ENCODE results near the gene GOLGA6L26.
A peak's percentile ranks its signal among the peaks of the same experiment; 100 is the strongest.
"Not testable (repeated sequence)": the region's sequence is repeated elsewhere in the genome, so short reads cannot be mapped to it uniquely, and the experiment has no call there.

Gene GOLGA6L26, protein sequence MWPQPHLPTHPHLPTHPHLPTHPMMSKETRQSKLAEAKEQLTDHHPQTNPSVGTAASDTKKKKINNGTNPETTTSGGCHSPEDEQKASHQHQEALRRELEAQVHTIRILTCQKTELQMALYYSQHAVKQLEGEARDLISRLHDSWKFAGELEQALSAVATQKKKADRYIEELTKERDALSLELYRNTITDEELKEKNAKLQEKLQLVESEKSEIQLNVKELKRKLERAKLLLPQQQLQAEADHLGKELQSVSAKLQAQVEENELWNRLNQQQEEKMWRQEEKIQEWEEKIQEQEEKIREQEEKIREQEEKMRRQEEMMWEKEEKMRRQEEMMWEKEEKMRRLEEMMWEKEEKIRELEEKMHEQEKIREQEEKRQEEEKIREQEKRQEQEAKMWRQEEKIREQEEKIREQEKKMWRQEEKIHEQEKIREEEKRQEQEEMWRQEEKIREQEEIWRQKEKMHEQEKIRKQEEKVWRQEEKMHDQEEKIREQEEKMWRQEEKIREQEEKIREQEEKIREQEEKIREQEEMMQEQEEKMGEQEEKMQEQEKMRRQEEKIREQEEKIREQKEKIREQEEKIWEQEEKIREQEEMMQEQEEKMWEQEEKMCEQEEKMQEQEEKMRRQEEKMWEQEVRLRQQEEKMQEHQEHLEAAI

GRCh38 chr15:23334096-23334495 is at the start of gene GOLGA6L26:
TSS of gene GOLGA6L26 (minus strand) at chr15:23334196. CDS start at chr15:23334135, 61 bp downstream.
- not testable (repeated sequence) for DNase-seq (ENCODE audit: low read depth in 2 of 2)

GRCh38 chr15:23381192-23381591 is 47.2 kb upstream of the GOLGA6L26 start:
- not testable (repeated sequence) for DNase-seq (ENCODE audit: low read depth in 2 of 2)

DNA sequence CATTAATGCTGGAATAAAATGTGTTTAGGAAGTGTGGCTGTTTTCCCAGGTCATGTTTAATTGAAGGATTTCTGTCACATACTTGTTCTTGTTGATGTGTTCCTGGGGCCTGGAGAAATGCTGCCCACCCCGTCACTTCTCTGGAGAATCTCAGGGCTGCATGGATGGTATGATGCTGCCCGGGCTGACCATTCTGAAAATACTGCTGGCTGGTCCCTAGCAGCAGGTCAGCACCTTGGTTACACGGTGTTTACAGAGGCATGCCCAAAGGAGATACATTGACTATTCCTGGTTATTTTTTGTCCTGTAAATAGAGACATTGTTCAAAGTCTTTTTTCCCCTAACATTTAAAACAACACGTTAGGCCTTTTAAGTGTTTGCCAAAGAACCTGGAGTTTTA is 46.7 kb upstream of the GOLGA6L26 start:
- DNase-seq (ENCODE audit: low read depth in 2 of 2): not testable (repeated sequence)

GRCh38 chr15:23378946-23379345 is 45.0 kb upstream of the GOLGA6L26 start:
- DNase-seq (ENCODE audit: low read depth in 2 of 2): not testable (repeated sequence)

DNA sequence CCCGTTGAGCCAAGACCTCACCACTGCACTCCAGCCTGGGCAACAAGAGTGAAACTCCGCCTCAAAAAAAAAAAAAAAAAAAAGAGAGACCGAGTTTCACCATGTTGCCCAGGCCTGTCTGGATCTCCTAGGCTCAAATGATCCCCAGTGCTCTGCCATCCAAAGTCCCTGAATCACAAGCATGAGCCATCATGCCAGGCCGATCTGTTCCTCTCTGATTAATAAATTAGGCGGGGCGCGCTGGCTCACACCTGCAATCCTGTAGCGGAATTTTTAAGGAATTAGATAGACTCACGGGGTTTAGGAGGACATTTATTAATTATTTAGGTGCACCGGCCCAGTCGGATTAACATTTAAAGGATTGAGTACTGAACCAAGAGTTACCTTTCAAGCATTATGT is 40.2 kb upstream of the GOLGA6L26 start:
- not testable (repeated sequence) for DNase-seq (ENCODE audit: low read depth in 2 of 2)

- not testable (repeated sequence) for DNase-seq (ENCODE audit: low read depth in 2 of 2)
These were observed 39.0 kb upstream of the GOLGA6L26 start for GRCh38 chr15:23372891-23373600.

DNA sequence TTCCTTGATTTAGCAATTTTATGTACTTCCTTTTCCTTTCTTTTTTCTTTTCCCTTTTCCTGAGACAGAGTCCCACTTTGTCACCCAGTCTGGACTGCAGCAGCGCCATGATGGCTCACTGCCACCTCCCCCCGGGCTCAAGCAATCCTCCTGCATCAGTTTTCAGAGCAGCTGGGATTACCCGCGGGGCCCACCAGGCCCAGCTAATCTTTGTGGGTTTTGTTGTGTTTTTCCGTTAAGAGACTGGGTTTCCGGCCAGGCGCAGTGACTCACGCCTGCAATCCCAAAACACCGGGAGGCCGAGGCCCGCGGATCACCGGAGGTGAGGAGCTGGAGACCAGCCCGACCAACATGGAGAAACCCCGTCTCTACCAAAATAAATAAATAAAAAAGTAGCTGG is 38.3 kb upstream of the GOLGA6L26 start:
- DNase-seq (ENCODE audit: low read depth in 2 of 2): no peak

- DNase-seq (ENCODE audit: low read depth in 2 of 2): not testable (repeated sequence)
These were observed 37.9 kb upstream of the GOLGA6L26 start for GRCh38 chr15:23371868-23372267.

- not testable (repeated sequence) for DNase-seq (ENCODE audit: low read depth in 2 of 2)
These were observed 37.1 kb upstream of the GOLGA6L26 start for GRCh38 chr15:23371134-23371533.

DNA sequence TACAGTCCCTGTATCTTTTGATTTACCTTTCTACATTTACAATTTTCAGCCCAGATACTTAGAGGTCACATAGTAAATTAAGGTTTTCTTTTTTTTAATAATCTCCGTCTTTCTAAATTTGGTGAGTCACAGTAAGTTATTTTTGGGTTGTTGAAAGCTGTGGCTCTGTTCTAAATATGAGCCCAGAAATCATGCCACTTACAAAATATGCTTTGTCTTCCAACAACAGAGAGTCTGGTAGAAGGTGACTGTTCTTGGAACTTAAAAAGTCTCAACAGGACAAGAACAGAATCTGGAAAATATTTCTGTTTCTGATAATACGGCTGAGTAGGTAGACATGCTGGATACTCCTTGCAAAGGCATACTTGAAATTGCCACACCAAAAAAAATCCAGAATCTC is 36.6 kb upstream of the GOLGA6L26 start:
- no peak for DNase-seq (ENCODE audit: low read depth in 2 of 2)

DNA sequence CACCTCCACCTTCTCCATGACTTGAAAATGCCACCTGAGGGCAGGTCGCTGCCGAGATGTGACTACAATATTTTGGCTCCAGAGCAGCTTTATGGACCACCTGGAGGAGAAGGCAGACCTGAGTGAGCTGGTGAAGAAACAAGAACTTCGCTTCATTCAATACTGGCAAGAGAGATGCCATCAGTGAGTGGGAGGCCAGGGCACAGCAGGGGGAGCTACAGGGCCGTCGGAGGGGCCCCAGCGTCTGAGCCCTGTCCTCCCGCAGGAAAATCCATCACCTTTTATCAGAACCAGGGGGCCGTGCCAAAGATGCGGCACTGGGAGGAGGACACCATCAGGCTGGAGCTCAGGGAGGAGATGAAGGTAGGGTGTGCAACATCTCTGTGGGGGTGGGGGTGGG is 30.3 kb upstream of the GOLGA6L26 start:
- not testable (repeated sequence) for DNase-seq (ENCODE audit: low read depth in 2 of 2)

- DNase-seq (ENCODE audit: low read depth in 2 of 2): not testable (repeated sequence)
These were observed 28.6 kb upstream of the GOLGA6L26 start for GRCh38 chr15:23362622-23363021.

GRCh38 chr15:23354448-23354847 is 20.5 kb upstream of the GOLGA6L26 start, which contains the start of gene GOLGA8S:
TSS of gene GOLGA8S (plus strand) at chr15:23354748. CDS start at chr15:23354810, 62 bp downstream.
- not testable (repeated sequence) for DNase-seq (ENCODE audit: low read depth in 2 of 2)

DNA sequence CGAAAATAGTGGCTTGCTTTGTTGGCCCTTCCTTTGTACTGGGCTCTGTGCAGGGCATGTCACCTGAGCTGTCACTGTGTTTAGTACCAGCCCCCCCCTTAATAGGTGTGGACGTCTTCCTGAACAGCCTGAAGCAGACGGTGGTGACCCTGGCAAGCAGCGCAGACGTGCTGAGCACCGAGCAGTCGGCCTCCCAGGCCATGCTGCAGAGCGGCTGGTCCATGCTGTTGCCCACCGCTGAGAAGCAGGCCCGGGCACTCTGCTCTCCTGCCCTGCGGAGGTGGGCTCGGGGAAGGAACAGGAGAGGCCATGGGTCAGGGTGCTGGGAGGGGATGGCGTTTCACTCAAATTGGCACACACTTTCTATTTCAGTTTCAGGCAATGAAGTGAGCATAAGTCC is 22.8 kb downstream of the GOLGA6L26 start:
- DNase-seq (ENCODE audit: low read depth in 2 of 2): not testable (repeated sequence)

GRCh38 chr15:23305921-23306320 is 28.1 kb downstream of the GOLGA6L26 start:
- not testable (repeated sequence) for DNase-seq (ENCODE audit: low read depth in 2 of 2)

GRCh38 chr15:23304805-23305204 is 29.2 kb downstream of the GOLGA6L26 start:
- DNase-seq (ENCODE audit: low read depth in 2 of 2): not testable (repeated sequence)

DNA sequence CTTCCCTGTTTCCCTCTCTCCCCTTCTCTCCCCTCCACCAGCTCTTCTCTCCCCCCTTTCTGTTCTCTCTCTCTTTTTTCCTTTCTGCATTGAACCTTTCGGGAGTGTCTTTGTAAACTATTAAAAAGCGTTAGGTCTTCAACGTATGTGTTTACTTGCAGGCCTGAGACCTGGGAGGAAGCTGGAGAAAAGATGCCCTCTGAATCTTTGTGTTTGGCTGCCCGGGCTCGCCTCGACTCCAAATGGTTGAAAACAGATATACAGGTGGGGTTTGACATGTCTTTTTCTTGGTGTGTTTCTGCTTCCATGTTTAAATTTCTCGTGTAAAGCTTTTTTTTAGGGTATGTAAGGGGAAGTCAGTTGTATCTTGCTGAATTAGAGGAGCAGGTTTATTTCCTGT is 29.7 kb downstream of the GOLGA6L26 start:
- not testable (repeated sequence) for DNase-seq (ENCODE audit: low read depth in 2 of 2)

- DNase-seq (ENCODE audit: low read depth in 2 of 2): peak in 1 of 2 experiments; percentile 4
These were observed 30.3 kb downstream of the GOLGA6L26 start for GRCh38 chr15:23303654-23304053.

DNA sequence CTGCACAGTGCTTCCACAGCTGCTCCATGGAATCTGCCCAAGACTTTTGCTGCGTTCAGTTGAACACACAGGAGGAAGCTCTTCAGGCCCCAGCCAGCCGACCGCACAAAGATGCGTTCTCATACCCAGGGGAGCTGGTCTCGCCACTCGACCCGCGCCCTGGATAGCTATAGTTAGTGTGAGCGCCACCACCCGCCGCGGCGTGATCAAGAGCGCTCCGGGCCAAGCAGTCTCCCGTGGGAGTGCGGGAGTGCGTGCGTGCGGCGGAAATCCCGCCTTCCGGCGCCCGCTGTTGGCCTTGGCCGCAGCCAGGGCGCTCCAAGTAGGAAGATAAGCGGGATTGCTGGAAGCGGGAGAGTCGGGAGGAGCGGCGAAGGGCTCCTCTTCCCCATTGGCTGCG is 30.8 kb downstream of the GOLGA6L26 start:
- not testable (repeated sequence) for DNase-seq (ENCODE audit: low read depth in 2 of 2)

Data from stimulated activated CD4-positive, alpha-beta T cell treated with anti-CD3 and anti-CD28 coated beads, Interleukin-12 subunit alpha, Interleukin-12 subunit beta, amount 100 ng/mL, for 24 hours (primary cell).